K562 (cell line): ENCODE measurements around the gene TSPAN1. TPM values are rescaled to one million over a fixed set of nuclear protein-coding genes. Genes with fewer than 3 reads are reported as not detected.

ENCODE experiments used
- DACH1 ChIP-seq: fragments of 450-650 bp; IDR thresholded peaks from 2 replicates; pipeline ENCODE4 v1.6.1; 2018; ENCODE audit not compliant: partially characterized antibody
- HNRNPK ChIP-seq: fragments of 200-400 bp; formaldehyde crosslinking; IDR thresholded peaks from one replicate; pipeline ENCODE4 v1.6.1; 2018; ENCODE audit warnings: mild to moderate bottlenecking, low read depth, low read length; ENCODE audit not compliant: poor library complexity, severe bottlenecking
- IFI16 ChIP-seq: fragments of 250-450 bp; sonication (Bioruptor Pico); IDR thresholded peaks from 2 replicates; pipeline ENCODE4 v2.1.2; 2022; ENCODE audit warnings: mild to moderate bottlenecking, inconsistent platforms
- PURB ChIP-seq: sonication (generic); formaldehyde crosslinking; IDR thresholded peaks from 2 replicates; pipeline ENCODE4 v1.9.0; 2021; ENCODE audit warnings: low read depth, mild to moderate bottlenecking, missing genetic modification reagents
- RBFOX2 ChIP-seq: fragments of 200-400 bp; formaldehyde crosslinking; IDR thresholded peaks from 2 replicates; pipeline ENCODE4 v1.6.1; 2017; ENCODE audit warnings: low read depth, mild to moderate bottlenecking, low read length, moderate library complexity
- RBM22 ChIP-seq: fragments of 200-400 bp; formaldehyde crosslinking; IDR thresholded peaks from 2 replicates; pipeline ENCODE4 v1.6.1; 2018; ENCODE audit warnings: low read length, low read depth; ENCODE audit not compliant: poor library complexity, severe bottlenecking
- SMARCE1 ChIP-seq: fragments of 450-650 bp; IDR thresholded peaks from 2 replicates; pipeline ENCODE4 v1.7.1; 2016; ENCODE audit warnings: mild to moderate bottlenecking
- SRSF9 ChIP-seq: fragments of 200-400 bp; formaldehyde crosslinking; IDR thresholded peaks from 2 replicates; pipeline ENCODE4 v1.6.1; 2017; ENCODE audit warnings: low read depth, low read length, borderline replicate concordance
- TCF7 ChIP-seq: sonication (generic); IDR thresholded peaks from 2 replicates; pipeline ENCODE4 v1.6.1; 2016; ENCODE audit warnings: antibody characterized with exemption, borderline replicate concordance
- ZNF586 ChIP-seq: fragments of 450-650 bp; formaldehyde crosslinking; conservative IDR thresholded peaks from 2 replicates; pipeline ENCODE4 v1.4.0; 2020; ENCODE audit warnings: mild to moderate bottlenecking, moderate library complexity
- polyA plus RNA-seq, 8 experiments: library from polyadenylated mRNA; depleted of rRNA in 4 of 8; stranded (reverse) in 5 of 8; unstranded in 3 of 8; fragments of >200 nt; fragmentation: Nextera tagmentation in 2 of 8; fragmentation: Illumina TruSeq in 1 of 8; extraction: Ambion mirVana in 2 of 8; extraction: Trizol in 1 of 8; gene quantifications; 2 replicates each; pipeline versions ENCODE4 v1.2.1 to v1.2.3, GENCODE V29; 2011 to 2014; ENCODE audit warnings: inconsistent platforms in 1 of 8, missing spikeins in 1 of 8
- total RNA-seq, 7 experiments: library from RNA; depleted of rRNA in 6 of 7; stranded (reverse); fragments of >200 nt in 6 of 7; fragmentation: Illumina TruSeq in 2 of 7; extraction: Trizol in 2 of 7; gene quantifications; 2 replicates each; pipeline versions ENCODE4 v1.2.1 to v1.2.3, GENCODE V29; 2011 to 2021; ENCODE audit warnings: low replicate concordance in 1 of 7
- TF ChIP-seq, protein P1 (sequence below): fragments of 450-650 bp; formaldehyde crosslinking; IDR thresholded peaks from 2 replicates; pipeline ENCODE4 v1.4.0; 2020; ENCODE audit warnings: mild to moderate bottlenecking, moderate library complexity
- TF ChIP-seq, protein P2 (sequence below): sonication (generic); formaldehyde crosslinking; IDR thresholded peaks from 2 replicates; pipeline ENCODE4 v1.8.1; 2023; ENCODE audit warnings: mild to moderate bottlenecking, missing genetic modification reagents
- TF ChIP-seq, protein P3 (sequence below), 2 experiments: fragments of 450-650 bp in 1 of 2; IDR thresholded peaks; 2 replicates each; pipeline ENCODE4 v1.6.1; 2011 to 2017; ENCODE audit warnings: low read depth in 2 of 2, antibody characterized with exemption in 1 of 2, borderline replicate concordance in 1 of 2, low read length in 1 of 2, mild to moderate bottlenecking in 1 of 2, mixed read lengths in 1 of 2; ENCODE audit not compliant: control insufficient read depth in 1 of 2
- TF ChIP-seq, protein P4 (sequence below): fragments of 200-800 bp; sonication (Bioruptor generic); IDR thresholded peaks from 2 replicates; pipeline ENCODE4 v1.6.1; 2017; ENCODE audit warnings: missing genetic modification characterization, missing compliant biosample characterization

TSPAN1 gene
- total and polyA plus RNA-seq, 9 of the 15 experiments (the other 6 are each of a cell fraction or from before 2014, with no cell fraction given), result 0.58 TPM; not detected in 8

DNA sequence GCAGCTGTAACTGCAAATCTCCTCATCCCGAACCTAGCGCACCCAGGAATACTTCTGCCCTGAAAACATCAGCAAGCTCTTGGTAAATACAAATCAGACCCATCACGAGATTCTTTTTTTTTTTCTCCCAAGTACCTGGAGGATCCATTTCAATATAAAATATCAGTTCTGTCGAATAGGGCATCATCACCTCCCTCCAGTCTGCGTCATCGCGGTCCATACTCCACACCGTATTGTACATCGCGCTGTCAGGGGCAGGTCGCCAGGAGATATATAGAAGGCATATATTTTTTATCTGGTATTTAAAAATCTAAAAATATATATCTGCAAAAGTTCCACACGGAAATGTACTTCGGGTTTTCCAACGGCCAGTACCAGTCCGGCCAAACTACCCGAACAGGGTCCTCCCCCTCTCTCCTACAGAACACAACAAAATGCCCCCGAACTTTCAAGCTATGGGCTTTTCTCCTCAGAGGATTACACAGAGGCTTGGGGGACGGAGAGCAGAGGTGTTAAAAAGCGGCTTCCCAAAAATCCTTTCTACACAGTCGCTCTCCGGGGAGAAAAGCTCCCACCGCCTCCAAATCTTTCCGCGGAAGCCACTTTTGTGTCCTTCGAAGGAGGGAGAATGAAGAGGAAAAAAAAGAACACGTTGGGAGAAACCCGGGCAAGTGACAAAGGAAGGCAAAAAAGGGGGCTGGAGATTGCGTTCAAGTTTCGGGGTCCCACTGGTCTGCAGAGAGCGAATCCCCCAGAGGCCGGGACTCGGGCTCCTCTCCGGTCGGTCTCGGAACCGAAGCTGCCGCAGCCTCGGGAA is 43.0 kb upstream of the TSPAN1 start (continued):
- TF ChIP-seq, protein P1, sequence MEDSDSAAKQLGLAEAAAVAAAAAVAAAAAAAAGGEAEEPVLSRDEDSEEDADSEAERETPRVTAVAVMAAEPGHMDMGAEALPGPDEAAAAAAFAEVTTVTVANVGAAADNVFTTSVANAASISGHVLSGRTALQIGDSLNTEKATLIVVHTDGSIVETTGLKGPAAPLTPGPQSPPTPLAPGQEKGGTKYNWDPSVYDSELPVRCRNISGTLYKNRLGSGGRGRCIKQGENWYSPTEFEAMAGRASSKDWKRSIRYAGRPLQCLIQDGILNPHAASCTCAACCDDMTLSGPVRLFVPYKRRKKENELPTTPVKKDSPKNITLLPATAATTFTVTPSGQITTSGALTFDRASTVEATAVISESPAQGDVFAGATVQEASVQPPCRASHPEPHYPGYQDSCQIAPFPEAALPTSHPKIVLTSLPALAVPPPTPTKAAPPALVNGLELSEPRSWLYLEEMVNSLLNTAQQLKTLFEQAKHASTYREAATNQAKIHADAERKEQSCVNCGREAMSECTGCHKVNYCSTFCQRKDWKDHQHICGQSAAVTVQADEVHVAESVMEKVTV (CRISPR knock-in tag), result no peak
- TF ChIP-seq IFI16 (no peak), RBFOX2 (no peak), PURB (CRISPR knock-in tag) (no peak), DACH1 (no peak), RBM22 (no peak), TCF7 (0 out of 2 replicates have a peak, but pooled peaks have one; percentile 11), SRSF9 (no peak), SMARCE1 (0 out of 2 replicates have a peak, but pooled peaks have one; percentile 63), HNRNPK (no peak), ZNF586 (CRISPR knock-in tag) (no peak)
- TF ChIP-seq, protein P2, sequence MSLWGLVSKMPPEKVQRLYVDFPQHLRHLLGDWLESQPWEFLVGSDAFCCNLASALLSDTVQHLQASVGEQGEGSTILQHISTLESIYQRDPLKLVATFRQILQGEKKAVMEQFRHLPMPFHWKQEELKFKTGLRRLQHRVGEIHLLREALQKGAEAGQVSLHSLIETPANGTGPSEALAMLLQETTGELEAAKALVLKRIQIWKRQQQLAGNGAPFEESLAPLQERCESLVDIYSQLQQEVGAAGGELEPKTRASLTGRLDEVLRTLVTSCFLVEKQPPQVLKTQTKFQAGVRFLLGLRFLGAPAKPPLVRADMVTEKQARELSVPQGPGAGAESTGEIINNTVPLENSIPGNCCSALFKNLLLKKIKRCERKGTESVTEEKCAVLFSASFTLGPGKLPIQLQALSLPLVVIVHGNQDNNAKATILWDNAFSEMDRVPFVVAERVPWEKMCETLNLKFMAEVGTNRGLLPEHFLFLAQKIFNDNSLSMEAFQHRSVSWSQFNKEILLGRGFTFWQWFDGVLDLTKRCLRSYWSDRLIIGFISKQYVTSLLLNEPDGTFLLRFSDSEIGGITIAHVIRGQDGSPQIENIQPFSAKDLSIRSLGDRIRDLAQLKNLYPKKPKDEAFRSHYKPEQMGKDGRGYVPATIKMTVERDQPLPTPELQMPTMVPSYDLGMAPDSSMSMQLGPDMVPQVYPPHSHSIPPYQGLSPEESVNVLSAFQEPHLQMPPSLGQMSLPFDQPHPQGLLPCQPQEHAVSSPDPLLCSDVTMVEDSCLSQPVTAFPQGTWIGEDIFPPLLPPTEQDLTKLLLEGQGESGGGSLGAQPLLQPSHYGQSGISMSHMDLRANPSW, result 0 out of 2 replicates have a peak, but pooled peaks have one; percentile 36
- TF ChIP-seq, protein P3, sequence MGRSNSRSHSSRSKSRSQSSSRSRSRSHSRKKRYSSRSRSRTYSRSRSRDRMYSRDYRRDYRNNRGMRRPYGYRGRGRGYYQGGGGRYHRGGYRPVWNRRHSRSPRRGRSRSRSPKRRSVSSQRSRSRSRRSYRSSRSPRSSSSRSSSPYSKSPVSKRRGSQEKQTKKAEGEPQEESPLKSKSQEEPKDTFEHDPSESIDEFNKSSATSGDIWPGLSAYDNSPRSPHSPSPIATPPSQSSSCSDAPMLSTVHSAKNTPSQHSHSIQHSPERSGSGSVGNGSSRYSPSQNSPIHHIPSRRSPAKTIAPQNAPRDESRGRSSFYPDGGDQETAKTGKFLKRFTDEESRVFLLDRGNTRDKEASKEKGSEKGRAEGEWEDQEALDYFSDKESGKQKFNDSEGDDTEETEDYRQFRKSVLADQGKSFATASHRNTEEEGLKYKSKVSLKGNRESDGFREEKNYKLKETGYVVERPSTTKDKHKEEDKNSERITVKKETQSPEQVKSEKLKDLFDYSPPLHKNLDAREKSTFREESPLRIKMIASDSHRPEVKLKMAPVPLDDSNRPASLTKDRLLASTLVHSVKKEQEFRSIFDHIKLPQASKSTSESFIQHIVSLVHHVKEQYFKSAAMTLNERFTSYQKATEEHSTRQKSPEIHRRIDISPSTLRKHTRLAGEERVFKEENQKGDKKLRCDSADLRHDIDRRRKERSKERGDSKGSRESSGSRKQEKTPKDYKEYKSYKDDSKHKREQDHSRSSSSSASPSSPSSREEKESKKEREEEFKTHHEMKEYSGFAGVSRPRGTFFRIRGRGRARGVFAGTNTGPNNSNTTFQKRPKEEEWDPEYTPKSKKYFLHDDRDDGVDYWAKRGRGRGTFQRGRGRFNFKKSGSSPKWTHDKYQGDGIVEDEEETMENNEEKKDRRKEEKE (IDR thresholded peaks at IDR 0.05; ENCODE audit: borderline replicate concordance in 1 of 2, control insufficient read depth in 1 of 2, low read depth in 2 of 2, low read length in 1 of 2), result no peak
- TF ChIP-seq, protein P4, sequence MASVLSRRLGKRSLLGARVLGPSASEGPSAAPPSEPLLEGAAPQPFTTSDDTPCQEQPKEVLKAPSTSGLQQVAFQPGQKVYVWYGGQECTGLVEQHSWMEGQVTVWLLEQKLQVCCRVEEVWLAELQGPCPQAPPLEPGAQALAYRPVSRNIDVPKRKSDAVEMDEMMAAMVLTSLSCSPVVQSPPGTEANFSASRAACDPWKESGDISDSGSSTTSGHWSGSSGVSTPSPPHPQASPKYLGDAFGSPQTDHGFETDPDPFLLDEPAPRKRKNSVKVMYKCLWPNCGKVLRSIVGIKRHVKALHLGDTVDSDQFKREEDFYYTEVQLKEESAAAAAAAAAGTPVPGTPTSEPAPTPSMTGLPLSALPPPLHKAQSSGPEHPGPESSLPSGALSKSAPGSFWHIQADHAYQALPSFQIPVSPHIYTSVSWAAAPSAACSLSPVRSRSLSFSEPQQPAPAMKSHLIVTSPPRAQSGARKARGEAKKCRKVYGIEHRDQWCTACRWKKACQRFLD, result no peak
